Neural crest cell (in vitro differentiated cells): ENCODE measurements around the gene ITGA2B. TPM values are rescaled to one million over a fixed set of nuclear protein-coding genes. Genes with fewer than 3 reads are reported as not detected.

Experiments used
- DNase-seq: peaks from one replicate; pipeline ENCODE4 v3.0.0; 2021; ENCODE audit warnings: low read depth, mixed read lengths, low spot score
- H3K27ac Mint-ChIP-seq: one replicate; pipeline ENCODE4 v1.8.0; 2021; ENCODE audit warnings: mild to moderate bottlenecking, mixed read lengths; ENCODE audit not compliant: unreplicated experiment
- H3K27me3 Mint-ChIP-seq: 2 replicates; pipeline ENCODE4 v1.8.0; 2021; ENCODE audit warnings: low read depth, mild to moderate bottlenecking, mixed read lengths
- H3K36me3 Mint-ChIP-seq: 2 replicates; pipeline ENCODE4 v1.8.0; 2021; ENCODE audit warnings: low read depth, mild to moderate bottlenecking, mixed read lengths
- H3K4me1 Mint-ChIP-seq: 2 replicates; pipeline ENCODE4 v1.8.0; 2021; ENCODE audit warnings: mixed read lengths
- H3K4me3 Mint-ChIP-seq: one replicate; pipeline ENCODE4 v1.8.0; 2021; ENCODE audit warnings: mild to moderate bottlenecking, mixed read lengths
- H3K9me3 Mint-ChIP-seq: 2 replicates; pipeline ENCODE4 v1.8.0; 2021; ENCODE audit warnings: mixed read lengths
- CTCF ChIP-seq: fragments of 200-600 bp; sonication (generic); conservative IDR thresholded peaks from 2 replicates; pipeline ENCODE4 v1.5.0; 2021; ENCODE audit warnings: antibody characterized with exemption, mild to moderate bottlenecking
- total RNA-seq: library from RNA; stranded (reverse); gene quantifications from 2 replicates; pipeline ENCODE4 v1.2.1, GENCODE V29; 2021

The ITGA2B gene
- total RNA-seq, 1 donor from 2014 or later, result 7.3 TPM

GRCh38 chr17:44324092-44324570, 65.3 kb downstream of the ITGA2B start:
- Mint-ChIP-seq H3K4me3 (peak overlapping the region; percentile 88), H3K9me3 (no peaks in the 10 kb centered on the region), H3K27me3 (peaks cover 26% of the 10 kb centered on the region), H3K36me3 (no peaks in the 10 kb centered on the region), H3K4me1 (peaks cover 23% of the 10 kb centered on the region), H3K27ac (no peak overlapping the region)
- TF ChIP-seq CTCF, result no peak
- DNase-seq, result no peak

GRCh38 chr17:44323359-44324091, 65.9 kb downstream of the ITGA2B start:
- H3K27me3 Mint-ChIP-seq, result peaks cover 30% of the 10 kb centered on the region
- no peak overlapping the region for H3K27ac Mint-ChIP-seq
- no peaks in the 10 kb centered on the region for H3K36me3 Mint-ChIP-seq
- no peak for DNase-seq
- H3K9me3 Mint-ChIP-seq, result no peaks in the 10 kb centered on the region
- peaks cover 23% of the 10 kb centered on the region for H3K4me1 Mint-ChIP-seq
- H3K4me3 Mint-ChIP-seq, result peak overlapping the region; percentile 88
- no peak for TF ChIP-seq CTCF

GRCh38 chr17:44322236-44322895, 67.1 kb downstream of the ITGA2B start:
- H3K4me3 Mint-ChIP-seq, result peak overlapping the region; percentile 79

More at GRCh38 chr17:44322236-44322895, 67.1 kb downstream of the ITGA2B start:
- Mint-ChIP-seq H3K9me3 (no peaks in the 10 kb centered on the region), H3K36me3 (peaks cover 2% of the 10 kb centered on the region), H3K27ac (no peak overlapping the region), H3K27me3 (peaks cover 38% of the 10 kb centered on the region), H3K4me1 (peaks cover 18% of the 10 kb centered on the region)
- DNase-seq, result no peak
- no peak for TF ChIP-seq CTCF

Other genes starting within 250 kb of the ITGA2B start
- gene HROB, start 247.7 kb downstream of the ITGA2B start, total RNA-seq, result 22.1 and 23.3 TPM in 2 replicates
- 0.25 and 0.26 TPM in 2 replicates for gene ASB16, start 218.9 kb downstream of the ITGA2B start, total RNA-seq
- gene TMUB2, start 202.7 kb downstream of the ITGA2B start, total RNA-seq, result 33.5 and 33.7 TPM in 2 replicates
- gene ATXN7L3, start 189.8 kb downstream of the ITGA2B start, total RNA-seq, result 115 and 119 TPM in 2 replicates
- gene UBTF, start 170.0 kb downstream of the ITGA2B start, total RNA-seq, result 106 and 108 TPM in 2 replicates
- gene SLC4A1, start 121.5 kb downstream of the ITGA2B start, total RNA-seq, result not detected in 2 replicates
- 8.7 and 12.9 TPM in 2 replicates for gene RUNDC3A, start 81.0 kb downstream of the ITGA2B start, total RNA-seq
- 114 and 122 TPM in 2 replicates for gene SLC25A39, start 64.8 kb downstream of the ITGA2B start, total RNA-seq
- 59.7 and 70.0 TPM in 2 replicates for gene GRN, start 44.3 kb downstream of the ITGA2B start, total RNA-seq
- gene FAM171A2, start 25.8 kb downstream of the ITGA2B start, total RNA-seq, result 50.6 and 51.9 TPM in 2 replicates
- 47.0 and 52.9 TPM in 2 replicates for gene GPATCH8, start 113.8 kb upstream of the ITGA2B start, total RNA-seq
- gene FZD2, start 167.8 kb upstream of the ITGA2B start, total RNA-seq, result 93.5 and 96.2 TPM in 2 replicates